Upper lobe of right lung (tissue), 1 donor: ENCODE measurements around the gene FAM53B. TPM values are rescaled to one million over a fixed set of nuclear protein-coding genes. Genes with fewer than 3 reads are reported as not detected.

ENCODE experiments used
- ATAC-seq: fragments of 200-7000 bp; cut with Tn5 transposase; one replicate; pipeline ENCODE4 v1.9.1; 2020; ENCODE audit warnings: mild to moderate bottlenecking, moderate library complexity
- DNase-seq: peaks from one replicate; pipeline ENCODE4 v3.0.0-alpha.2; 2020
- H3K27ac ChIP-seq: fragments of 200-600 bp; one replicate; pipeline ENCODE4 v1.8.0; 2022
- H3K27me3 ChIP-seq: fragments of 200-600 bp; one replicate; pipeline ENCODE4 v1.8.0; 2022; ENCODE audit warnings: mild to moderate bottlenecking
- H3K36me3 ChIP-seq: fragments of 200-600 bp; one replicate; pipeline ENCODE4 v1.8.0; 2022
- H3K4me1 ChIP-seq: fragments of 200-600 bp; one replicate; pipeline ENCODE4 v1.8.0; 2022
- H3K4me3 ChIP-seq: fragments of 200-600 bp; one replicate; pipeline ENCODE4 v1.8.0; 2022; ENCODE audit warnings: mild to moderate bottlenecking
- H3K9me3 ChIP-seq: fragments of 200-600 bp; one replicate; pipeline ENCODE4 v1.8.0; 2022
- CTCF ChIP-seq: fragments of 200-600 bp; IDR thresholded peaks from one replicate; pipeline ENCODE4 v1.8.0; 2022; ENCODE audit warnings: antibody characterized with exemption
- intact Hi-C: fragments of 100-400 bp; cut with DNase I; formaldehyde crosslinking; loops from one replicate; pipeline ENCODE4 v1.11.0; 2022
- total RNA-seq: library from RNA; stranded (reverse); fragmentation: NEBNext Ultra II Directional; extraction: Animal tissue kit (Norgen Biotek cat#: 25700); gene quantifications from one replicate; pipeline ENCODE4 v1.2.1, GENCODE V29; 2021
- donor health status: DM: no; HTN: yes; CAD: no; lungs with severe emphysema.

FAM53B gene
- total RNA-seq, 1 donor from 2014 or later = 31.4 TPM

GRCh38 chr10:124765256-124765655 lies 21.1 kb upstream of the FAM53B start:
- no peak for TF ChIP-seq CTCF
- no peaks in the 10 kb centered on the region for H3K9me3 ChIP-seq

DNA sequence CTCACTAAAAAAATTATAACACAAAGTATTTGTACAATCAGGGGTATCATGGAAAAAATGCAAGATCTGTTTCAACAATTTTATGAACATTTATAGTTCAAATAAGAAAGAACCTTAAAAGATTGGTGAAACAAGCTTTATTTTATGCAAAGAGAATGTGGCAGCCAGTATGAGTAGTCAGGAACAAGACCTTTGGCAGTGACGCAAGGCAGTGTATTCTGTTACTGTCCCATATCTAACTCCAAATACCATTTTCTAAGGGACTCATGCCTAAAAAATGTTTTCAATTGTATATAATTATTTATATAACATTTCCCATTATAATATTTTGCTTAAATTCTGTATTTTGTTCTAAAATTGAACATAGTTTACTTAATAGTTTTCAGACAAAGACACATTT lies 19.1 kb upstream of the FAM53B start:
- no peak for TF ChIP-seq CTCF
- H3K36me3 ChIP-seq = peaks cover 45% of the 10 kb centered on the region
- H3K9me3 ChIP-seq = no peaks in the 10 kb centered on the region
- intact Hi-C loops = no loop called here
- H3K27ac ChIP-seq = no peak overlapping the region
- H3K4me3 ChIP-seq = no peak overlapping the region
- H3K4me1 ChIP-seq = no peaks in the 10 kb centered on the region
- DNase-seq (no peak), ATAC-seq (no peak)
- H3K27me3 ChIP-seq = no peaks in the 10 kb centered on the region

More at GRCh38 chr10:124765256-124765655, 21.1 kb upstream of the FAM53B start:
- Histone ChIP-seq H3K36me3 (peaks cover 31% of the 10 kb centered on the region), H3K27me3 (no peaks in the 10 kb centered on the region), H3K4me1 (no peaks in the 10 kb centered on the region), H3K27ac (no peak overlapping the region), H3K4me3 (no peak overlapping the region)
- ATAC-seq = no peak
- DNase-seq = no peak
- intact Hi-C loops = no loop called here

GRCh38 chr10:124762281-124762680 lies 18.1 kb upstream of the FAM53B start:
- ATAC-seq (no peak), DNase-seq (no peak)
- Histone ChIP-seq H3K36me3 (peaks cover 51% of the 10 kb centered on the region), H3K9me3 (no peaks in the 10 kb centered on the region), H3K27ac (no peak overlapping the region), H3K27me3 (no peaks in the 10 kb centered on the region), H3K4me3 (no peak overlapping the region), H3K4me1 (no peaks in the 10 kb centered on the region)
- no peak for TF ChIP-seq CTCF
- intact Hi-C loops = no loop called here

DNA sequence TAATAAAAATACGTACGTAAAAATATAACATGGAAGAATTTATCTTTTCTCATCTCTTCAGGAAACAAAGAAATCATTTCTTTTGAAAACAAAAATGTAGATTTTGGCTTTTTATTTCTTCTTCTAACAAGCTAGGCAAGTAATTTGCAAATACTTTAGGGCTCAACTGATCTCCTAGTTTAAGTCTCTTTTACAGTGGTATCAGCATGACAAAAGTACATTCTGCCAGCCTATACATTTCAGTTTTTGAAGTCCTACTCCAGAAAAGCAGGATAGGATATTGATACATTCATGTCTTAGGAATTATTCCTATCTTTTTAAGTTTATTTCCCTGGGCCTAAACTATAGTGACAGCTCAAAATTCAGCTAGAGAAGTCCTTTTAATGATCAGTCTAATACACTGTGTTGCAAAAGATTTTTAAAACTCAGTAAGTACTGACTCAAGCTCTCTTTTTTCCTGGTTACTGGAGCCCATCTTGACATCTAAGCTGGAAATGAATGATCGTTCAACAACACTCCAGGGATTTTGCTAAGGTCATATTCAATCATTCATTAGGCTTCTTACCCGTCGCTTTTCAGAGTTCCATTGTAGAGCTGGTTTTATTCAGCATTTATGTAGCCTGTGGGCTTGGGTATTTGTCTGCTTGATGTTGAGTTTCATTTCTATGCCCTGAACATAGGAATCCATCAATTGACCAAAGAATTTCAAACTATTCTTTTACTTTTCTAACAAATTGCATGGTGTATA lies 12.2 kb upstream of the FAM53B start:
- intact Hi-C loops = no loop called here
- Histone ChIP-seq H3K4me3 (no peak overlapping the region), H3K9me3 (no peaks in the 10 kb centered on the region), H3K27ac (no peak overlapping the region), H3K27me3 (no peaks in the 10 kb centered on the region), H3K36me3 (peaks cover 31% of the 10 kb centered on the region), H3K4me1 (no peaks in the 10 kb centered on the region)
- DNase-seq (no peak), ATAC-seq (no peak)
- no peak for TF ChIP-seq CTCF

- no peak for ATAC-seq
- H3K36me3 ChIP-seq = peaks cover 24% of the 10 kb centered on the region
- H3K27me3 ChIP-seq = no peaks in the 10 kb centered on the region
- intact Hi-C loops = no loop called here
- no peak for DNase-seq
- no peak overlapping the region for H3K27ac ChIP-seq
- no peak overlapping the region for H3K4me3 ChIP-seq
- no peak for TF ChIP-seq CTCF
- no peaks in the 10 kb centered on the region for H3K9me3 ChIP-seq
- no peaks in the 10 kb centered on the region for H3K4me1 ChIP-seq
Observed at GRCh38 chr10:124755581-124755980, 11.4 kb upstream of the FAM53B start.
